ENCODE measurements around the gene EIF2S3. TPM values are rescaled to one million over a fixed set of nuclear protein-coding genes. Genes with fewer than 3 reads are reported as not detected.
A peak's percentile ranks its signal among the peaks of the same experiment; 100 is the strongest.

EIF2S3 gene
- polyA plus RNA-seq (ENCODE audit: insufficient read length in 4 of 4), result 100 to 1,000 TPM; 148 to 222 (median 169) TPM

- DNase-seq (ENCODE audit: low read depth in 4 of 4, low spot score in 2 of 4), result peak; percentile 75 to 82 (median 78)
Observed at GRCh38 chrX:24054182-24055042, at the start of gene EIF2S3. EIF2S3 (plus strand) TSS chrX:24054956; CDS start chrX:24054969, 13 bp downstream.

DNA sequence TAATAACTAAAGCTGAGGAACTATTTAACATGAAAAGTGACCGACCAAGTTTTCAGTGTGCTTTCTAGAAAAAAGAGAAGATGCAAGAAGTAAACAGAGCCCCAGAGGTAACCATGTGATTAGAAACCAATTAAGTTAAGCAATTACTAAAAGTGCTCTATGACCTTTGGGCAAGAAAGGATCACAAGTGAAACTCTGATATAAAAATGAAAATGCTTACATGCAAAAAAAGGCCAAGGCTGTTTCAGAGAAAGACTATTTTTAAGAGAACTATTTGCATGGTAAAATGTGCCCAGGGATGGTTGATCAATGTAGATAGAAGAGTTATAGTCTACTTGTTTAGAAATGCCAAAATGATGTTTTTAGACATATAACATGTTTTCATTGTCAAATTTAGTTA is 49.7 kb upstream of the EIF2S3 start:
- no peak for DNase-seq (ENCODE audit: low read depth in 4 of 4, low spot score in 2 of 4)

- no peak for DNase-seq (ENCODE audit: low read depth in 4 of 4, low spot score in 2 of 4)
Observed at GRCh38 chrX:24005867-24006266, 48.9 kb upstream of the EIF2S3 start.

GRCh38 chrX:24012266-24012665 is 42.5 kb upstream of the EIF2S3 start:
- DNase-seq (ENCODE audit: low read depth in 4 of 4, low spot score in 2 of 4), result no peak

DNA sequence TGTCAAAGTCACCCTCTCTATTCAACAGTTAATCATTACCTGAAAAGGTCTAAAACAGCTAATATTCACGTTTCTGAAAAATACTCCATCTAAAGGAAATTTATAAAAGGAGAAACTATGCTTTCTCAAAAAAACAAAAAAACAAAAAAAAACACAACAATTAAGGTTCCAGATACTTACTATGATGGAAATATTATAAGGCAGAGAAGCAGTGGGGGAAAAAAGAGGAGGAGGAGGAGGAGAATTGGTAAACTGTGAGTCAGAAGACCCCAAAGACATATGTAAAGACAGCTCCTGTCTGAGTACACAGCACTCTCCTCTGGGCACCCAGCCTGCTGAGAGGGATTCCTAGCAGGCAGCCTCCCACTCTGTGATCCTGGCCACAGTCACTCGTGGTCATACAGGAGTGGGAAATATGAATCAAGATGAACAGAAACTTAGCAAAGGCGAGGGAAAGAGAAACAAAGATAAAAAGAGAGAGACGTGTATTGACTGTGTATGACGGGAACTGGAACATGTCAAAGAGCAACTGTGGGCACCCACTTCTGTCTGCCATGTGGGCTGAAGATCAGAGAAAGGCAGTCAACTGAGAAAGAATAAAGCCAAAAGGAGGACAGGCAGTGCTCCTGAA is 40.3 kb upstream of the EIF2S3 start:
- no peak for DNase-seq (ENCODE audit: low read depth in 4 of 4, low spot score in 2 of 4)

DNA sequence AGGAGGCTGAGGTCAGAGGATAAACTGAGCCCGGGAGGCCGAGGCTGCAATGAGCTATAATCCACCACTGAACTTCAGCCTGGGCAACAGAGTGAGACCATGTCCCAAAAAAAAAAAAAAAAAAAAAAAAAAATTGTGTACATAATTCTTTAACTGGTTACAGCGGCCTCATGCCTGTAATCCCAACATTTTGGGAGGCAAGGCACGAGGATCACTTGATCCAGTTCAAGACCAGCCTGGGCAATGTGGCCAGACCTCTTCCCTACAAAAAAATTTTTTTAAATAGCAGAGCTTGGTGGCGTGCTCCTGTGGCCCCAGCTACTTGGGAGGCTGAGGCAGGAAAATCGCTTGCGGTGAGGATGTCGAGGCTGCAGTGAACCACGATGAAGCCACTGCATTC is 37.1 kb upstream of the EIF2S3 start:
- DNase-seq (ENCODE audit: low read depth in 4 of 4, low spot score in 2 of 4), result no peak

GRCh38 chrX:24018809-24019208 is 35.9 kb upstream of the EIF2S3 start:
- DNase-seq (ENCODE audit: low read depth in 4 of 4, low spot score in 2 of 4), result no peak

- no peak for DNase-seq (ENCODE audit: low read depth in 4 of 4, low spot score in 2 of 4)
Observed at GRCh38 chrX:24019448-24019847, 35.3 kb upstream of the EIF2S3 start.

GRCh38 chrX:24020306-24020876 is 34.4 kb upstream of the EIF2S3 start:
- no peak for DNase-seq (ENCODE audit: low read depth in 4 of 4, low spot score in 2 of 4)

DNA sequence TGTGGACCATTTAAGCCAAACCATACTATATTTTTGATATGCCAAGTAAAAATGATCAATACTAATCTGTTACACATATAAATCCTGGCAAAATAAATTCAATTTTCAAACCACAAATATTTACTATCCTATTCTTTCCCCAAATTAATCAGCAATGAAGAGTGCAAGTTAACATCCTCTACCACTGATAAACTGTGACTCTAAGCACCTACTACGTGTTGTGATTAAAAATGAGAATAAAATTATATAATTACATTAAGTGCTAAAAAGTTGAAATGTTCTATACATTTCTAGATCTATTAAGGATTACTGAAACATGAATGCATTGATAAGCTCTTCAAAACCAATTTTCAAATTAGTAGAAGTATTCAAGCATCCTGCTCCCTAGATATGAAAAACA is 31.2 kb upstream of the EIF2S3 start:
- no peak for DNase-seq (ENCODE audit: low read depth in 4 of 4, low spot score in 2 of 4)

- DNase-seq (ENCODE audit: low read depth in 4 of 4, low spot score in 2 of 4), result peak in 2 of 4 donors; percentile 13 to 21
Observed at GRCh38 chrX:24023972-24024669, 30.6 kb upstream of the EIF2S3 start.

DNA sequence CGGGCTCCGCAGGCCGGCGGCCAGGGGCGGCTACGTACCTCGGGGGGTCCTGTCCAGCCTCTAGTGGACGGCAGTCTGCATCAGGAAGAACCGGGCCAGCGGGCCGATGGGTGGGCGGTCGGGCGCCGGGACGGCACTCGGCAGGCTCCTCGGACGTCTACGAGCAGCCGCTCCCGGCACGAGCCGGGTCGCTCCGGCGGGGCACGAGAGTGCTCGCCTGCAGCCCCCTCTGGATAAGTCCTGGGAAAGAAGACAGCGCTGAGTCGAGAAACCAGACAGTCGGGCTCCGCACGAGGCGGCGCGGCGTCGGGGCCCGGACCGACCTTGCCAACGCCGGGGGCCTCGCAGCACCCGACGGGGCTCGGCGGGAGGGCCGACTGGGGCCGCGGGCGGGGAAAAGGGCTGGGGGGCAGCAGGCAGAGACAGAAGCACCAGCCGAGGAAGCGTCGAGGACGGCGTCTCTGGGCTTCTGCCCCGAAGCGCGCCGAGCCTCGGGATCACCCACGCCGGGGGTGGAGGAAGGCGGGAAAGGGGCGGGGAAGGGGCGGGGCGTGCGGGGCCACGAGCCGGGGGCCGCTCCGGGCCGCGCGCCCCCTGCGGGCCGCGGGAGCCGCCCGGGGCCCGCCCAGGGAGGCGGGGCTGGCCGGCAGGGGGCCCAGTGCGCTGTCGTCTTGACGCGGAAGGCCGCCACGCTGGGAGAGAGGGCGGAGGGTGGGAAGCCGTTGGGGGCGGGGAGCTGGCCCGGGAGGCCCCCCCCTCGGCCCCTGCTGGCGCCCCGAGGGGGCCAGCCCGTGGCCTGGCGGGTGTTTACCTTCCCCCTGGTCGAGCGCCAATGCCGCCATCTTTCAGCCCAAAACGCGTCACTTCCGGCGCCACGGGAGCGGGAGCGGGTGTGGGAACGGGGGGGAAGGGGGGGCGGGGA is 29.7 kb upstream of the EIF2S3 start:
- peak in 3 of 4 donors; percentile 21 to 79 (median 59) for DNase-seq (ENCODE audit: low read depth in 4 of 4, low spot score in 2 of 4)

GRCh38 chrX:24025741-24026403 is 28.9 kb upstream of the EIF2S3 start:
- peak in 2 of 4 donors; percentile 37 to 47 for DNase-seq (ENCODE audit: low read depth in 4 of 4, low spot score in 2 of 4)

DNA sequence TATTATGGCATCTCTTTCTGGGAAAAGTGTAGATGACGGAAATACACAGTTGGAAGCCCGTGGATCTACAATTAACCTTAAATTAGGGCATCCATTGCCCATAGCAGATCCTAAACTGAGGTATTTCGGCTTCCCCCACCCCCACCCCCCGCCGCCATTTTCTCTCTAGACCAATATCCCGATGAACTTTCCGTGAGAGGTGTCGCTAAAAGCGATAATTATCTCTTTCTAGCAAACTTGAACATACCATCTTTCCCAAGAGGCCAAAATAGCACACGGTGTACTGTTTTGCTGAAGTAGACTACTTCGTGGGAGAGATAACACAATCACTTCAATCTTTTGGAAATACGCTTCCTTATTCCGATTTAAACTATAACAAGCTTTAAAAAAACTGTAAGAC is 28.3 kb upstream of the EIF2S3 start:
- DNase-seq (ENCODE audit: low read depth in 4 of 4, low spot score in 2 of 4), result peak in 2 of 4 donors; percentile 15 to 21

- DNase-seq (ENCODE audit: low read depth in 4 of 4, low spot score in 2 of 4), result no peak
Observed at GRCh38 chrX:24027086-24027485, 27.7 kb upstream of the EIF2S3 start, which contains the start of gene KLHL15. KLHL15 (minus strand) TSS chrX:24027186; CDS start chrX:24006693, 20,493 bp downstream.

DNA sequence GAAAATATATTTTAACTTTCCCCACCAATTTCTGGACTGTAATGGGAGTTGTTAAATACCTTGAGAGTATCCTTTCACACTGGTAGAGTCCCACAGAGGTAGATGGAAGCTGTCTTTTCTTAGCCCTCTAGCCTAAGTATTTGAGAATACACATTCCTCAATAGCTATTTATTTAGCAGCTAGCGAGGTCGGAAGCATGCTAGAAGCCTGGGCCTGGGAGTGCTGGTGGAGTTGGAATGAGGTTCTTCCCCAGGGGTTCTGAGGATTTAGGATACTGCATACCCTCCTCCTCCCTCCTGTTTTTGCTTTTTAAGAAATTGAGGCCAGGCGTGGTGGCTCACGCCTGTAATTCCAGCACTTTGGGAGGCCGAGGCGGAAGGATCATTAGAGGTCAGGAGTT is 26.8 kb upstream of the EIF2S3 start:
- DNase-seq (ENCODE audit: low read depth in 4 of 4, low spot score in 2 of 4), result no peak

DNA sequence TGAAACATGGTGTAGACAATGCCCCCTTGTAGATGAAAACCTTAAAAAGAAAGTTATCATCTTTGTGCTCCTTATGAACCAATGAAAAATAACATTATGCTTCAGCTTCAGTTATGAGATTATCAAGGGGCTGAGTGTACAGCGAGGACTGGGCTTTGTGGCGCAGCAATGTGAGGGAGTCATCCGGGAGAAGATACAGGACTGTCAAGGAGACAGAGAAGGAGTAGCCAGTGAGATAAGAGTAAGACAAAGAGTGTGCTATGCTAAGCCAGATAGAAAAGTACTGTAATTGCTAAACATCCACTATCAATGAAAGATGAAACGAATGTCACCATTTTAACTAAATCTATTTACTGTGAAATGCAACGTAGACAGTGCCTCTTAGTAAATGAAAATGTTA is 24.2 kb upstream of the EIF2S3 start:
- DNase-seq (ENCODE audit: low read depth in 4 of 4, low spot score in 2 of 4), result no peak

DNA sequence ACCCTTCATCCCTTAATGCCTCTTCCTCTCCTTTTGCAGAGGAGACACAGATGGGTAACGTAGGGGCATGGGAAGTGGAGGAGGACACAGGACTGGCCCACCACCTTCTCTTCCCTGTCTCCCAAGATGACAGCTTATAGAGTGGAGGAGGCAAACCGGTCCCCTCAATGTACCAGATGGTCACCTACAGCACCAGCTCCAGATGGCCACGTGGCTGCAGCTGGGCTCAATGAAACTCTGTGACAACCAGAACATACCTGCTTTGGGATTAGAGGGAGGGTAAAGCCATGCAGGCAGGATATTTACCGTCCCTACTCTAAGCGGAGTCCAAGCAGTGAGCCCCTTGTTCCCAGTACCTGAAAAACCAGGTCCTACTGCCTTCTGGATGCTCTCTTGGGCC is 20.3 kb upstream of the EIF2S3 start:
- no peak for DNase-seq (ENCODE audit: low read depth in 4 of 4, low spot score in 2 of 4)

DNA sequence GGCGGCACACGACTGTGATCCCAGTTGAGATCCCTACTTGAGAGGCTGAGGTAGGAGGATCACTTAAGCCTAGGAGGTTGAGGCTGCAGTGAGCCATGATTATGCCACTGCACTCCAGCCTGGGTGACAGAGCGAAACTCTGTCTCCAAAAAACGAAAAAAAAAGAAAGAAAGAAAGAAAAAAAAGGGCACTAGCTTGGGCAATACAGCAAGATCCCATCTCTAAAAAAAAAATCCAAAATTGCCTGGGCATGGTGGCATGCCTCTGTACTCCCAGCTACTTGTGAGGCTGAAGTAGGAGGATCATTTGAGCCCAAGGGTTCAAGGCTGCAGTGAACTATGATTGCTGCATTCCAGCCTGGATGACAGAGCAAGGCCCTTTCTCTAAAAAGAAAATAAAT is 17.0 kb upstream of the EIF2S3 start:
- DNase-seq (ENCODE audit: low read depth in 4 of 4, low spot score in 2 of 4), result no peak
